Measurements from ENCODE around the gene TM4SF1. TPM values are rescaled to one million over a fixed set of nuclear protein-coding genes. Genes with fewer than 3 reads are reported as not detected.

TM4SF1 gene
- total and polyA plus RNA-seq, 2 donors (not counting 3 experiments of a cell fraction or from before 2014, with no cell fraction given), result 559 to 1,407 TPM

DNA sequence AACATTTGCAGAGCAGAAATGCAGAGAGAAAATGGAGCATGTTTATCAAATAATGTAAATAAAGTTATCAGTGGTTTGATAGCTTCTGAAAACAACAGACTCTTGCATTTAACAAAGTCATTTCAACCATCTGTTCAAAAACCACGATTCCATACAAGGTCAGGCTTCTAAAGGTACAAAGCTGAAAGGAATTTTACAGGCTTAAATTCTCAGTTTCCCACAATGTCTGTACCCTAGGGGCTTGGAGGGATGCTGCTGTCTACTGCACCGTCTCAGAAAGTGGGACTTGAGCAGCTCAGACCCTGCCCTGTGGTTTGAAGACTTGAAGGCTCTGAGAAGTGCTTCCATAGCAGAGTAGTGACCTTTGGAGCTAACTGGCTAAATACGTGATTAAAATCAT lies 30.4 kb upstream of the TM4SF1 start:
- no peaks in the 10 kb centered on the region for H3K79me2 ChIP-seq (ENCODE audit: control insufficient read depth, insufficient read depth, low read length)
- no peak overlapping the region for H3K27ac ChIP-seq (ENCODE audit: insufficient read depth, low read depth, low read length)
- no peaks in the 10 kb centered on the region for H3K9me1 ChIP-seq (replicated peaks; ENCODE audit: control insufficient read depth, extremely low read depth, insufficient read depth, low read length)
- H4K20me1 ChIP-seq (replicated peaks; ENCODE audit: control insufficient read depth, extremely low read depth, insufficient read depth, low read length), result no peaks in the 10 kb centered on the region
- no peaks in the 10 kb centered on the region for H3K36me3 ChIP-seq (ENCODE audit: control insufficient read depth in 2 of 2, extremely low read depth in 1 of 2, insufficient read depth in 2 of 2, low read length in 2 of 2)
- peaks cover 2% of the 10 kb centered on the region for H3K4me1 ChIP-seq (ENCODE audit: control insufficient read depth, extremely low read depth, insufficient read depth, low read length)
- dilution Hi-C loops (cut with MboI; ENCODE audit: extremely low pct_ligation_motif_present, low sequenced_read_pairs), result no loop called here
- no peak for TF ChIP-seq EZH2 (IDR thresholded peaks at IDR 0.05; ENCODE audit: borderline replicate concordance, low read depth, low read length, severe bottlenecking)
- no peak for TF ChIP-seq POLR2A (IDR thresholded peaks at IDR 0.05; ENCODE audit: low read depth, low read length)
- TF ChIP-seq, protein P1, sequence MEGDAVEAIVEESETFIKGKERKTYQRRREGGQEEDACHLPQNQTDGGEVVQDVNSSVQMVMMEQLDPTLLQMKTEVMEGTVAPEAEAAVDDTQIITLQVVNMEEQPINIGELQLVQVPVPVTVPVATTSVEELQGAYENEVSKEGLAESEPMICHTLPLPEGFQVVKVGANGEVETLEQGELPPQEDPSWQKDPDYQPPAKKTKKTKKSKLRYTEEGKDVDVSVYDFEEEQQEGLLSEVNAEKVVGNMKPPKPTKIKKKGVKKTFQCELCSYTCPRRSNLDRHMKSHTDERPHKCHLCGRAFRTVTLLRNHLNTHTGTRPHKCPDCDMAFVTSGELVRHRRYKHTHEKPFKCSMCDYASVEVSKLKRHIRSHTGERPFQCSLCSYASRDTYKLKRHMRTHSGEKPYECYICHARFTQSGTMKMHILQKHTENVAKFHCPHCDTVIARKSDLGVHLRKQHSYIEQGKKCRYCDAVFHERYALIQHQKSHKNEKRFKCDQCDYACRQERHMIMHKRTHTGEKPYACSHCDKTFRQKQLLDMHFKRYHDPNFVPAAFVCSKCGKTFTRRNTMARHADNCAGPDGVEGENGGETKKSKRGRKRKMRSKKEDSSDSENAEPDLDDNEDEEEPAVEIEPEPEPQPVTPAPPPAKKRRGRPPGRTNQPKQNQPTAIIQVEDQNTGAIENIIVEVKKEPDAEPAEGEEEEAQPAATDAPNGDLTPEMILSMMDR (IDR thresholded peaks at IDR 0.05; ENCODE audit: extremely low read depth in 1 of 2, insufficient read depth in 1 of 2, low read depth in 1 of 2, low read length in 2 of 2), result no peak
- no peak for TF ChIP-seq GATA2 (IDR thresholded peaks at IDR 0.05; ENCODE audit: insufficient read depth, insufficient read length, low read depth, low read length)
- TF ChIP-seq FOS (IDR thresholded peaks at IDR 0.05; ENCODE audit: borderline replicate concordance, insufficient read depth, low read length), result no peak
- TF ChIP-seq MYC (IDR thresholded peaks at IDR 0.05; ENCODE audit: low read depth, low read length), result no peak
- TF ChIP-seq, protein P2, sequence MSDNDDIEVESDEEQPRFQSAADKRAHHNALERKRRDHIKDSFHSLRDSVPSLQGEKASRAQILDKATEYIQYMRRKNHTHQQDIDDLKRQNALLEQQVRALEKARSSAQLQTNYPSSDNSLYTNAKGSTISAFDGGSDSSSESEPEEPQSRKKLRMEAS (IDR thresholded peaks at IDR 0.05; ENCODE audit: insufficient read depth, insufficient read length), result no peak
- TF ChIP-seq JUN (IDR thresholded peaks at IDR 0.05; ENCODE audit: borderline replicate concordance, insufficient read depth, insufficient read length, low read depth), result no peak
- TF ChIP-seq POLR2AphosphoS5 (IDR thresholded peaks at IDR 0.05; ENCODE audit: insufficient read depth, low read depth, low read length), result no peak
- DNase-seq (ENCODE audit: low read depth, low spot score) (no peak), FAIRE-seq (no peak)
- intact Hi-C loops (cut with micrococcal nuclease), result no loop called here
- H3K27me3 ChIP-seq (ENCODE audit: control insufficient read depth in 2 of 2, insufficient read depth in 2 of 2, low read length in 2 of 2), result no peaks in the 10 kb centered on the region
- H3K9ac ChIP-seq (replicated peaks; ENCODE audit: extremely low read depth, insufficient read depth, low read length), result no peak overlapping the region
- no peak overlapping the region for H3K4me3 ChIP-seq (replicated peaks in 1 of 3; ENCODE audit: insufficient read depth in 1 of 3, low read depth in 1 of 3, low read length in 3 of 3)
- ChIA-PET POLR2A (no interaction called here), CTCF (no interaction called here)
- H3K9me3 ChIP-seq (replicated peaks; ENCODE audit: control insufficient read depth, insufficient read depth, low read length), result no peaks in the 10 kb centered on the region
- no TSS peak for BruUV-seq (replicated peaks)
- no peak overlapping the region for H2AFZ ChIP-seq (ENCODE audit: low read depth, low read length)
- no peak overlapping the region for H3K4me2 ChIP-seq (ENCODE audit: insufficient read depth, low read length)

Data from endothelial cell of umbilical vein (primary cell).